IgD-negative memory B cell (primary cell): Measurements from ENCODE around the gene SPRR3. TPM values are rescaled to one million over a fixed set of nuclear protein-coding genes. Genes with fewer than 3 reads are reported as not detected.
"Not testable (repeated sequence)": the region's sequence is repeated elsewhere in the genome, so short reads cannot be mapped to it uniquely, and the experiment has no call there.

Experiments used
- H3K27ac Mint-ChIP-seq, 3 donors: one replicate each; pipeline ENCODE4 v1.8.0; 2020 to 2022; ENCODE audit warnings: mild to moderate bottlenecking in 3 of 3, mixed read lengths in 3 of 3, moderate library complexity in 1 of 3
- H3K27me3 Mint-ChIP-seq: one replicate; pipeline ENCODE4 v1.8.0; 2021; ENCODE audit warnings: mixed read lengths
- H3K36me3 Mint-ChIP-seq: one replicate; pipeline ENCODE4 v1.8.0; 2020; ENCODE audit warnings: mild to moderate bottlenecking, mixed read lengths
- H3K4me1 Mint-ChIP-seq, 3 donors: one replicate each; pipeline ENCODE4 v1.8.0; 2020 to 2022; ENCODE audit warnings: mixed read lengths in 3 of 3, mild to moderate bottlenecking in 1 of 3
- H3K4me3 Mint-ChIP-seq, 4 donors: one replicate each; pipeline ENCODE4 v1.8.0; 2020 to 2022; ENCODE audit warnings: mild to moderate bottlenecking in 4 of 4, mixed read lengths in 4 of 4, moderate library complexity in 3 of 4
- H3K9me3 Mint-ChIP-seq, 3 donors: one replicate each; pipeline ENCODE4 v1.8.0; 2020 to 2021; ENCODE audit warnings: mixed read lengths in 3 of 3, mild to moderate bottlenecking in 1 of 3
- polyA plus RNA-seq: library from polyadenylated mRNA; unstranded; fragments of 300-500 nt; fragmentation: Illumina TruSeq; gene quantifications from one replicate; pipeline ENCODE4 v1.2.3, GENCODE V29; 2021

The SPRR3 gene
- polyA plus RNA-seq, 1 donor from 2014 or later, result not detected

- Mint-ChIP-seq H3K27ac (no peak overlapping the region), H3K9me3 (peaks cover 0 to 4% (median 3%) of the 10 kb centered on the region in 3 donors), H3K4me3 (no peak overlapping the region), H3K27me3 (peaks cover 8% of the 10 kb centered on the region), H3K36me3 (peaks cover 3% of the 10 kb centered on the region), H3K4me1 (no peaks in the 10 kb centered on the region)
These were observed 1.3 kb upstream of the SPRR3 start for GRCh38 chr1:153000294-153000693.

GRCh38 chr1:153011235-153011758 lies 9.7 kb downstream of the SPRR3 start:
- not testable (repeated sequence) for H3K4me1 Mint-ChIP-seq, H3K4me3 Mint-ChIP-seq, H3K27ac Mint-ChIP-seq, H3K36me3 Mint-ChIP-seq, H3K27me3 Mint-ChIP-seq, H3K9me3 Mint-ChIP-seq

- peaks cover 11% of the 10 kb centered on the region for H3K27me3 Mint-ChIP-seq
- H3K27ac Mint-ChIP-seq, H3K4me1 Mint-ChIP-seq, H3K4me3 Mint-ChIP-seq, H3K9me3 Mint-ChIP-seq, H3K36me3 Mint-ChIP-seq: not testable (repeated sequence)
These were observed 20.3 kb downstream of the SPRR3 start for GRCh38 chr1:153021829-153022228.

GRCh38 chr1:153022340-153022739 lies 20.8 kb downstream of the SPRR3 start:
- peaks cover 11% of the 10 kb centered on the region for H3K27me3 Mint-ChIP-seq
- H3K9me3 Mint-ChIP-seq, H3K27ac Mint-ChIP-seq, H3K36me3 Mint-ChIP-seq, H3K4me1 Mint-ChIP-seq, H3K4me3 Mint-ChIP-seq: not testable (repeated sequence)

GRCh38 chr1:153023109-153023508 lies 21.6 kb downstream of the SPRR3 start:
- H3K9me3 Mint-ChIP-seq, result no peaks in the 10 kb centered on the region
- no peak overlapping the region for H3K27ac Mint-ChIP-seq
- H3K4me3 Mint-ChIP-seq, result no peak overlapping the region
- peaks cover 12% of the 10 kb centered on the region for H3K27me3 Mint-ChIP-seq
- H3K4me1 Mint-ChIP-seq, result peaks cover 0 to 3% (median 0%) of the 10 kb centered on the region in 3 donors
- H3K36me3 Mint-ChIP-seq, result peaks cover 2% of the 10 kb centered on the region

GRCh38 chr1:153024413-153024812 lies 22.9 kb downstream of the SPRR3 start:
- H3K27me3 Mint-ChIP-seq, result peaks cover 13% of the 10 kb centered on the region
- H3K9me3 Mint-ChIP-seq, result peaks cover 0 to 3% (median 0%) of the 10 kb centered on the region in 3 donors
- peaks cover 0 to 3% (median under 1%) of the 10 kb centered on the region in 3 donors for H3K4me1 Mint-ChIP-seq
- no peak overlapping the region for H3K4me3 Mint-ChIP-seq
- H3K36me3 Mint-ChIP-seq, result peaks cover 2% of the 10 kb centered on the region
- H3K27ac Mint-ChIP-seq, result no peak overlapping the region

- Mint-ChIP-seq H3K4me1 (peaks cover 0 to 3% (median 1%) of the 10 kb centered on the region in 3 donors), H3K4me3 (no peak overlapping the region), H3K27me3 (peaks cover 13% of the 10 kb centered on the region), H3K9me3 (peaks cover 0 to 3% (median 0%) of the 10 kb centered on the region in 3 donors), H3K27ac (no peak overlapping the region), H3K36me3 (peaks cover 2% of the 10 kb centered on the region)
These were observed 24.2 kb downstream of the SPRR3 start for GRCh38 chr1:153025797-153026196.

GRCh38 chr1:153028766-153029165 lies 27.2 kb downstream of the SPRR3 start:
- Mint-ChIP-seq H3K27ac (no peak overlapping the region), H3K27me3 (peaks cover 5% of the 10 kb centered on the region), H3K36me3 (peaks cover 2% of the 10 kb centered on the region), H3K9me3 (peaks cover 0 to 3% (median 0%) of the 10 kb centered on the region in 3 donors), H3K4me3 (no peak overlapping the region), H3K4me1 (peaks cover 0 to 1% (median 0%) of the 10 kb centered on the region in 3 donors)

GRCh38 chr1:153030895-153031294 lies 29.3 kb downstream of the SPRR3 start, which contains the start of gene SPRR1B:
Gene SPRR1B, plus strand, starts transcription at chr1:153031203. Its CDS starts 1,143 bp downstream, at chr1:153032346.
- H3K9me3 Mint-ChIP-seq, result peaks cover 0 to 3% (median 0%) of the 10 kb centered on the region in 3 donors
- no peak within 1 kb of the TSS for H3K27ac Mint-ChIP-seq
- H3K4me3 Mint-ChIP-seq, result peak within 1 kb of the TSS in 1 of 4 donors; percentile 59
- peaks cover 0 to 1% (median 0%) of the 10 kb centered on the region in 3 donors for H3K4me1 Mint-ChIP-seq
- no peaks in the 10 kb centered on the region for H3K36me3 Mint-ChIP-seq
- peaks cover 5% of the 10 kb centered on the region for H3K27me3 Mint-ChIP-seq

- H3K9me3 Mint-ChIP-seq, result peaks cover 0 to 3% (median 0%) of the 10 kb centered on the region in 3 donors
- H3K27ac Mint-ChIP-seq, result no peak overlapping the region
- peaks cover 6% of the 10 kb centered on the region for H3K27me3 Mint-ChIP-seq
- peaks cover 0 to 1% (median 0%) of the 10 kb centered on the region in 3 donors for H3K4me1 Mint-ChIP-seq
- H3K36me3 Mint-ChIP-seq, result no peaks in the 10 kb centered on the region
- no peak overlapping the region for H3K4me3 Mint-ChIP-seq
These were observed 30.5 kb downstream of the SPRR3 start for GRCh38 chr1:153032073-153032472.

- no peaks in the 10 kb centered on the region for H3K36me3 Mint-ChIP-seq
- H3K27ac Mint-ChIP-seq, result no peak overlapping the region
- peaks cover 6% of the 10 kb centered on the region for H3K27me3 Mint-ChIP-seq
- peaks cover 0 to 3% (median 0%) of the 10 kb centered on the region in 3 donors for H3K9me3 Mint-ChIP-seq
- H3K4me3 Mint-ChIP-seq, result no peak overlapping the region
- H3K4me1 Mint-ChIP-seq, result peaks cover 0 to 1% (median 0%) of the 10 kb centered on the region in 3 donors
These were observed 31.2 kb downstream of the SPRR3 start for GRCh38 chr1:153032677-153033308.

GRCh38 chr1:153035211-153035610 lies 33.7 kb downstream of the SPRR3 start:
- Mint-ChIP-seq H3K27ac (no peak overlapping the region), H3K36me3 (no peaks in the 10 kb centered on the region), H3K9me3 (peaks cover 0 to 2% (median 0%) of the 10 kb centered on the region in 3 donors), H3K4me3 (no peak overlapping the region), H3K4me1 (no peaks in the 10 kb centered on the region), H3K27me3 (peaks cover 15% of the 10 kb centered on the region)

- Mint-ChIP-seq H3K9me3 (peaks cover 0 to 4% (median 0%) of the 10 kb centered on the region in 3 donors), H3K27me3 (peaks cover 34% of the 10 kb centered on the region), H3K4me1 (no peaks in the 10 kb centered on the region), H3K4me3 (no peak within 1 kb of the TSS), H3K27ac (no peak within 1 kb of the TSS), H3K36me3 (no peaks in the 10 kb centered on the region)
These were observed 39.5 kb downstream of the SPRR3 start, which contains the start of gene SPRR2D for GRCh38 chr1:153040950-153041631. Gene SPRR2D, minus strand, starts transcription at chr1:153041120. Its CDS starts 774 bp downstream, at chr1:153040346.

- Mint-ChIP-seq H3K4me3 (no peak overlapping the region), H3K27ac (no peak overlapping the region), H3K9me3 (peaks cover 0 to 7% (median 6%) of the 10 kb centered on the region in 3 donors), H3K27me3 (peaks cover 13% of the 10 kb centered on the region), H3K4me1 (no peaks in the 10 kb centered on the region), H3K36me3 (no peaks in the 10 kb centered on the region)
These were observed 47.7 kb downstream of the SPRR3 start for GRCh38 chr1:153049211-153049610.
